Measurements from ENCODE around the gene SCOC. TPM values are rescaled to one million over a fixed set of nuclear protein-coding genes. Genes with fewer than 3 reads are reported as not detected.

The SCOC gene
- total and polyA plus RNA-seq, 2 of the 13 experiments (the other 11 are each of a cell fraction or from before 2014, with no cell fraction given), result 43.8 to 65.2 TPM

DNA sequence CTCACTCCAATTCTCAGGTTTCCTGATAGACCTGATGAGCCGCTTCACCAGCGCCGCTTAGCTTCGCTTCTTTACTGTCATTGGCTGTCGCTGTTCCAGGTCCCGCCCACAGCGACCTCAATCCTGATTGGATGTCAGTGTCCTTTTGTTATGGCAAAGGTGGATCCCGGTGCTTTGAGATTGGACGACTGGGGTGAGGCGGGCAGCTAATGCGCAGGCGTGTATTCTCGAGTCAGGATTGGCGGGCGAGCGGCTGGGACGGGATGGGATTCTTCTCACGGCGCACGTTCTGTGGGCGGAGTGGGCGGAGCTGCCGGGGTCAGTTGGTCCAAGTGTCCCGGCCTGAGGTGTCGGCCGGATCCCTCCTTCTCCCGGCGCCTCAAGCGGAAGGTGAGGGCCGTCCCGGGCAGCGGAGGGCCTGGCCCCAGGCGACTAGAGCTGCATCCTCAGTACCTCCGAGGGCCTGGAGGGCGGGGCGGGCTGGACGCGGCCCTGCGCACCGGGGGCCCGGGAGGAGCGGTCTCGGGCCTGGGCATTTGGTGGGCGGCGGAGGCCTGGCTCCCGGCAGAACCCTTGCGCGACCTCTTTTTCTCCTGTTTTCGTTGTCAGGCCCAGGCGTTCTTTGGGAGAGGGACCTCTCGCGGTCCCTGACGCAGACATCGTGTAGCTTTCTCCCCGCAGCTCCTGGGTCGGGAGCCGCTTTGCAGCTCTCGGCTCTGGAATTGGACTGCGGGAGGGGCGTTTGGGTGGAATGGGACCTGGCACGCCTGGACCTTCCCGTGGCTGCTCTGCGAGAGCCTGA, at the start of gene SCOC (continued):
- TF ChIP-seq, protein P1, sequence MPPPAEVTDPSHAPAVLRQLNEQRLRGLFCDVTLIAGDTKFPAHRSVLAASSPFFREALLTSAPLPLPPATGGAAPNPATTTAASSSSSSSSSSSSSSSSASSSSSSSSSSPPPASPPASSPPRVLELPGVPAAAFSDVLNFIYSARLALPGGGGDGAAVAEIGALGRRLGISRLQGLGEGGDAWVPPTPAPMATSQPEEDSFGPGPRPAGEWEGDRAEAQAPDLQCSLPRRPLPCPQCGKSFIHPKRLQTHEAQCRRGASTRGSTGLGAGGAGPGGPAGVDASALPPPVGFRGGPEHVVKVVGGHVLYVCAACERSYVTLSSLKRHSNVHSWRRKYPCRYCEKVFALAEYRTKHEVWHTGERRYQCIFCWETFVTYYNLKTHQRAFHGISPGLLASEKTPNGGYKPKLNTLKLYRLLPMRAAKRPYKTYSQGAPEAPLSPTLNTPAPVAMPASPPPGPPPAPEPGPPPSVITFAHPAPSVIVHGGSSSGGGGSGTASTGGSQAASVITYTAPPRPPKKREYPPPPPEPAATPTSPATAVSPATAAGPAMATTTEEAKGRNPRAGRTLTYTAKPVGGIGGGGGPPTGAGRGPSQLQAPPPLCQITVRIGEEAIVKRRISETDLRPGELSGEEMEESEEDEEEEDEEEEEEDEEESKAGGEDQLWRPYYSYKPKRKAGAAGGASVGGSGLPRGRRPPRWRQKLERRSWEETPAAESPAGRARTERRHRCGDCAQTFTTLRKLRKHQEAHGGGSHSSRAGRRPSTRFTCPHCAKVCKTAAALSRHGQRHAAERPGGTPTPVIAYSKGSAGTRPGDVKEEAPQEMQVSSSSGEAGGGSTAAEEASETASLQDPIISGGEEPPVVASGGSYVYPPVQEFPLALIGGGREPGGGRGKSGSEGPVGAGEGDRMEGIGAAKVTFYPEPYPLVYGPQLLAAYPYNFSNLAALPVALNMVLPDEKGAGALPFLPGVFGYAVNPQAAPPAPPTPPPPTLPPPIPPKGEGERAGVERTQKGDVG (CRISPR knock-in tag; IDR thresholded peaks at IDR 0.05; ENCODE audit: borderline replicate concordance), result no peak
- TF ChIP-seq SNAPC2 (CRISPR knock-in tag; IDR thresholded peaks at IDR 0.05) (peak; percentile 67; the same call in 1 of the 2 replicates), SOX13 (IDR thresholded peaks at IDR 0.05) (no peak), SOX13 (CRISPR knock-in tag; conservative IDR thresholded peaks at IDR 0.05 in 1 of 2, IDR thresholded peaks at IDR 0.05 in 1 of 2) (peak in 1 of 2 experiments; percentile 40; a peak in 1 of 4 replicates), MTF2 (CRISPR knock-in tag; IDR thresholded peaks at IDR 0.05; ENCODE audit: borderline replicate concordance) (0 out of 2 replicates have a peak, but pooled peaks have one; percentile 66), ZNF724P (CRISPR knock-in tag; IDR thresholded peaks at IDR 0.05; ENCODE audit: borderline replicate concordance) (no peak; the same call in 1 of the 2 replicates), SIX4 (CRISPR knock-in tag; IDR thresholded peaks at IDR 0.05) (no peak), ZFP62 (CRISPR knock-in tag; IDR thresholded peaks at IDR 0.05) (no peak), CHCHD3 (CRISPR knock-in tag; IDR thresholded peaks at IDR 0.05) (peak; percentile 24; the same call in 1 of the 2 replicates), BRD4 (CRISPR knock-in tag; IDR thresholded peaks at IDR 0.05) (0 out of 2 replicates have a peak, but pooled peaks have one; percentile 57), ISL2 (CRISPR knock-in tag; IDR thresholded peaks at IDR 0.05) (peak; percentile 39; the same call in 1 of the 2 replicates), ZNF816 (CRISPR knock-in tag; IDR thresholded peaks at IDR 0.05; ENCODE audit: borderline replicate concordance) (peak; percentile 56; the same call in 1 of the 2 replicates), TBL1XR1 (IDR thresholded peaks at IDR 0.05; ENCODE audit: borderline replicate concordance, low read length, partially characterized antibody) (peak; percentile 8), GABPB1 (CRISPR knock-in tag; IDR thresholded peaks at IDR 0.05) (peak; percentile 81; the same call in 1 of the 2 replicates)
- TF ChIP-seq, protein P2, sequence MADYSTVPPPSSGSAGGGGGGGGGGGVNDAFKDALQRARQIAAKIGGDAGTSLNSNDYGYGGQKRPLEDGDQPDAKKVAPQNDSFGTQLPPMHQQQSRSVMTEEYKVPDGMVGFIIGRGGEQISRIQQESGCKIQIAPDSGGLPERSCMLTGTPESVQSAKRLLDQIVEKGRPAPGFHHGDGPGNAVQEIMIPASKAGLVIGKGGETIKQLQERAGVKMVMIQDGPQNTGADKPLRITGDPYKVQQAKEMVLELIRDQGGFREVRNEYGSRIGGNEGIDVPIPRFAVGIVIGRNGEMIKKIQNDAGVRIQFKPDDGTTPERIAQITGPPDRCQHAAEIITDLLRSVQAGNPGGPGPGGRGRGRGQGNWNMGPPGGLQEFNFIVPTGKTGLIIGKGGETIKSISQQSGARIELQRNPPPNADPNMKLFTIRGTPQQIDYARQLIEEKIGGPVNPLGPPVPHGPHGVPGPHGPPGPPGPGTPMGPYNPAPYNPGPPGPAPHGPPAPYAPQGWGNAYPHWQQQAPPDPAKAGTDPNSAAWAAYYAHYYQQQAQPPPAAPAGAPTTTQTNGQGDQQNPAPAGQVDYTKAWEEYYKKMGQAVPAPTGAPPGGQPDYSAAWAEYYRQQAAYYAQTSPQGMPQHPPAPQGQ (CRISPR knock-in tag; IDR thresholded peaks at IDR 0.05; ENCODE audit: borderline replicate concordance), result no peak
- TF ChIP-seq, protein P3, sequence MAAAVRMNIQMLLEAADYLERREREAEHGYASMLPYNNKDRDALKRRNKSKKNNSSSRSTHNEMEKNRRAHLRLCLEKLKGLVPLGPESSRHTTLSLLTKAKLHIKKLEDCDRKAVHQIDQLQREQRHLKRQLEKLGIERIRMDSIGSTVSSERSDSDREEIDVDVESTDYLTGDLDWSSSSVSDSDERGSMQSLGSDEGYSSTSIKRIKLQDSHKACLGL (CRISPR knock-in tag; IDR thresholded peaks at IDR 0.05), result peak; percentile 57; the same call in 1 of the 2 replicates
- TF ChIP-seq, protein P4, sequence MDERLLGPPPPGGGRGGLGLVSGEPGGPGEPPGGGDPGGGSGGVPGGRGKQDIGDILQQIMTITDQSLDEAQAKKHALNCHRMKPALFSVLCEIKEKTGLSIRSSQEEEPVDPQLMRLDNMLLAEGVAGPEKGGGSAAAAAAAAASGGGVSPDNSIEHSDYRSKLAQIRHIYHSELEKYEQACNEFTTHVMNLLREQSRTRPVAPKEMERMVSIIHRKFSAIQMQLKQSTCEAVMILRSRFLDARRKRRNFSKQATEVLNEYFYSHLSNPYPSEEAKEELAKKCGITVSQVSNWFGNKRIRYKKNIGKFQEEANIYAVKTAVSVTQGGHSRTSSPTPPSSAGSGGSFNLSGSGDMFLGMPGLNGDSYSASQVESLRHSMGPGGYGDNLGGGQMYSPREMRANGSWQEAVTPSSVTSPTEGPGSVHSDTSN (CRISPR knock-in tag; IDR thresholded peaks at IDR 0.05), result peak; percentile 44
- TF ChIP-seq, protein P5, sequence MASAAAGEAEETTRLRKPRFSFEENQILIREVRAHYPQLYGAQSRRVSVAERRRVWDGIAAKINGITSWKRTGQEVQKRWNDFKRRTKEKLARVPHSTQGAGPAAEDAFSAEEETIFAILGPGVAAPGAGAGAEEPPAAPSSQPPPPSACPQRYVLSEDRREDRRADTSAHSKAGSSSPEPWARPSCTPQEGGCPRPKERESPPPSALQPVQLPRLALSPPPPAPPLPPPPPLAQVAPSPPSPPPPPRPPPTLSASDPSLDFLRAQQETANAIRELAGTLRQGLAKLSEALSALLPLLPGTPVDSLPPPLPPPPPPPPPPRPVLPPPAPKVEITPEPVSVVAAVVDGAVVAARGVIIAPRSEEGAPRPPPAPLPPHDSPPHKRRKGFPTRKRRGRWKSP (CRISPR knock-in tag; IDR thresholded peaks at IDR 0.05), result peak; percentile 75
